ENCODE measurements around the gene ZFR2. TPM values are rescaled to one million over a fixed set of nuclear protein-coding genes. Genes with fewer than 3 reads are reported as not detected.

ZFR2 gene
- total and polyA plus RNA-seq, 2 of the 8 experiments (the other 6 are each of a cell fraction or from before 2014, with no cell fraction given): 14.5 to 28.4 TPM

DNA sequence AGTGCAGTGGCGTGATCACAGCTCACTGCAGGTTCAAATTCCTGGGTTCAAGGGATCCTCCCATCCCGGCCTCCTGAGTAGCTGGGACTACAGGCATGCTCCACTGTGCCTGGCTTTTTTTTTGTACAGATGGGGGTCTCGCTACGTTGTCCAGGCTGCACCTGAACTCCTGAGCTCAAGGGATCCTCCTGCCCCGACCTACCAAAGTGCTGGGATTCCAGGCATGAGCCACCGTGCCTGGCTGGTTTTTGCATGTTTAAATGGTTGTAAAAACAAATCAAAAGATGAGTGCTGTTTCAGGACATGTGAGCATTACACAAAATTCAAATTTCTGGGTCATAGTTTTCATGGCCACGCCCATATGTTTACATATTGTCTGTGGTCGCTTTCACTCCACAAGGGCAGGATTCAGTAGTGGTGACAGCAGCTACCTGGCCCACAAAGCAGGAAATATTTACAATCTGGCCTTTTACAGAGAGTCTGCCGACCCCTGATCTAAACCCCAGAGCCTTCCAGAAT, 88.0 kb downstream of the ZFR2 start:
- Histone ChIP-seq H3K27ac (ENCODE audit: low read depth, low read length) (no peak overlapping the region), H4K8ac (ENCODE audit: extremely low read depth, insufficient read depth, low read length) (no peak overlapping the region), H3K18ac (ENCODE audit: extremely low read depth, low read length) (no peak overlapping the region), H4K91ac (replicated peaks; ENCODE audit: insufficient read length, low read length) (no peak overlapping the region), H2AK5ac (ENCODE audit: low read depth, low read length) (no peak overlapping the region), H3K14ac (ENCODE audit: insufficient read length) (no peak overlapping the region), H2BK15ac (ENCODE audit: low read length) (no peak overlapping the region), H3K23ac (ENCODE audit: insufficient read length) (no peak overlapping the region), H4K5ac (ENCODE audit: insufficient read length, low read depth, low read length) (no peak overlapping the region), H3K23me2 (ENCODE audit: low read depth, low read length) (peaks cover 12% of the 10 kb centered on the region; the same call in 1 of the 2 replicates), H3K9ac (replicated peaks in 1 of 4; ENCODE audit: extremely low read depth in 1 of 4, low read depth in 3 of 4, low read length in 3 of 4) (no peak overlapping the region), H2BK20ac (ENCODE audit: low read length) (no peak overlapping the region), H3K4ac (replicated peaks; ENCODE audit: insufficient read length, low read depth, low read length) (no peak overlapping the region), H3K27me3 (replicated peaks in 1 of 4; ENCODE audit: control insufficient read depth in 3 of 4, extremely low read depth in 1 of 4, insufficient read depth in 3 of 4, low read length in 3 of 4) (peaks cover 0 to 14% (median 6%) of the 10 kb centered on the region in 4 experiments; a peak in 5 of 7 replicates), H3K79me2 (ENCODE audit: control insufficient read depth in 1 of 2, insufficient read depth in 2 of 2, low read length in 2 of 2) (no peaks in the 10 kb centered on the region), H3K4me2 (ENCODE audit: insufficient read depth in 1 of 2, low read depth in 2 of 2, low read length in 2 of 2) (no peak overlapping the region), H3K79me1 (ENCODE audit: low read depth, low read length) (no peaks in the 10 kb centered on the region), H2BK120ac (replicated peaks; ENCODE audit: low read depth, low read length) (no peak overlapping the region), H3K56ac (replicated peaks; ENCODE audit: insufficient read length, low read depth, low read length) (no peak overlapping the region), H3K36me3 (ENCODE audit: control insufficient read depth in 2 of 4, insufficient read depth in 4 of 4, low read length in 3 of 4) (peaks cover 0 to 14% (median 3%) of the 10 kb centered on the region in 4 experiments; a peak in 2 of 8 replicates), H3K9me3 (ENCODE audit: insufficient read depth in 2 of 2, low read depth in 1 of 2, low read length in 1 of 2) (peaks cover 17 to 22% of the 10 kb centered on the region in 2 experiments), H3K4me3 (ENCODE audit: extremely low read depth in 1 of 4, insufficient read depth in 2 of 4, low read depth in 3 of 4, low read length in 4 of 4) (no peak overlapping the region), H3K4me1 (replicated peaks in 1 of 4; ENCODE audit: control insufficient read depth in 3 of 4, insufficient read depth in 4 of 4, low read length in 3 of 4) (peaks cover 0 to 9% (median 1%) of the 10 kb centered on the region in 4 experiments; a peak in 3 of 7 replicates), H2AFZ (ENCODE audit: low read length) (no peak overlapping the region), H2BK12ac (ENCODE audit: low read depth, low read length) (no peak overlapping the region), H2BK5ac (ENCODE audit: low read depth, low read length) (no peak overlapping the region), H4K20me1 (replicated peaks in 1 of 2; ENCODE audit: control insufficient read depth in 1 of 2, insufficient read depth in 2 of 2, low read length in 2 of 2) (peaks cover 0 to 3% of the 10 kb centered on the region in 2 experiments)
- POLR2A ChIA-PET (ENCODE audit: partially characterized antibody): interaction anchor here (0.6 to 2.3 kb wide), 6 partner anchors 8 to 678 kb away, joined by 3 to 7 read pairs (median 4); partner anchors contain the start of genes APBA3, EEF2 and MRPL54
- CTCF ChIA-PET (ENCODE audit: partially characterized antibody): interaction anchor here (0.9 to 1.1 kb wide), 3 partner anchors 8 to 88 kb away, joined by 3 to 5 read pairs (median 3); no protein-coding TSS in a partner anchor
- no peak for DNase-seq (ENCODE audit: low read depth in 1 of 2, low spot score in 2 of 2)
- no peak for FAIRE-seq
- 84% methylated on average over 9 of the region's 9 CpGs; no CpG with 5 or more reads in 1 of the 2 experiments for WGBS, 2 experiments (ENCODE audit: extremely low coverage in 1 of 2, insufficient coverage in 1 of 2, insufficient read length in 1 of 2, insufficient replicate concordance in 2 of 2, low coverage in 1 of 2, low lambda C conversion rate in 2 of 2, missing lambda C conversion rate in 1 of 2)
- TF ChIP-seq TCF12 (IDR thresholded peaks at IDR 0.05; ENCODE audit: low read depth, low read length): no peak
- no peak for TF ChIP-seq BRCA1 (IDR thresholded peaks at IDR 0.05; ENCODE audit: low read depth, low read length)
- TF ChIP-seq TAF7 (optimal IDR thresholded peaks at IDR 0.05; ENCODE audit: borderline replicate concordance, low read depth, low read length): no peak
- TF ChIP-seq, protein P1, sequence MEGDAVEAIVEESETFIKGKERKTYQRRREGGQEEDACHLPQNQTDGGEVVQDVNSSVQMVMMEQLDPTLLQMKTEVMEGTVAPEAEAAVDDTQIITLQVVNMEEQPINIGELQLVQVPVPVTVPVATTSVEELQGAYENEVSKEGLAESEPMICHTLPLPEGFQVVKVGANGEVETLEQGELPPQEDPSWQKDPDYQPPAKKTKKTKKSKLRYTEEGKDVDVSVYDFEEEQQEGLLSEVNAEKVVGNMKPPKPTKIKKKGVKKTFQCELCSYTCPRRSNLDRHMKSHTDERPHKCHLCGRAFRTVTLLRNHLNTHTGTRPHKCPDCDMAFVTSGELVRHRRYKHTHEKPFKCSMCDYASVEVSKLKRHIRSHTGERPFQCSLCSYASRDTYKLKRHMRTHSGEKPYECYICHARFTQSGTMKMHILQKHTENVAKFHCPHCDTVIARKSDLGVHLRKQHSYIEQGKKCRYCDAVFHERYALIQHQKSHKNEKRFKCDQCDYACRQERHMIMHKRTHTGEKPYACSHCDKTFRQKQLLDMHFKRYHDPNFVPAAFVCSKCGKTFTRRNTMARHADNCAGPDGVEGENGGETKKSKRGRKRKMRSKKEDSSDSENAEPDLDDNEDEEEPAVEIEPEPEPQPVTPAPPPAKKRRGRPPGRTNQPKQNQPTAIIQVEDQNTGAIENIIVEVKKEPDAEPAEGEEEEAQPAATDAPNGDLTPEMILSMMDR (IDR thresholded peaks at IDR 0.05; ENCODE audit: control extremely low read depth in 1 of 3, insufficient read depth in 1 of 3, low read depth in 1 of 3, low read length in 3 of 3): no peak
- TF ChIP-seq NRF1 (IDR thresholded peaks at IDR 0.05; ENCODE audit: low read depth, low read length): no peak
- TF ChIP-seq RAD21 (IDR thresholded peaks at IDR 0.05 in 1 of 2, conservative IDR thresholded peaks at IDR 0.05 in 1 of 2; ENCODE audit: low read depth in 2 of 2, low read length in 2 of 2): no peak
- no peak for TF ChIP-seq POLR2A (IDR thresholded peaks at IDR 0.05; ENCODE audit: control extremely low read depth in 1 of 2, low read depth in 2 of 2, low read length in 2 of 2)
- no peak for TF ChIP-seq EP300 (IDR thresholded peaks at IDR 0.05; ENCODE audit: borderline replicate concordance in 1 of 2, low read depth in 2 of 2, low read length in 2 of 2)
- no peak for TF ChIP-seq CBX5 (IDR thresholded peaks at IDR 0.05; ENCODE audit: low read depth, low read length)
- no peak for TF ChIP-seq EGR1 (IDR thresholded peaks at IDR 0.05; ENCODE audit: borderline replicate concordance, low read depth, low read length)

All from H1 (cell line).